GM12891 (cell line): Measurements from ENCODE around the gene PPP1R12A.

Source experiments
- POLR2A ChIP-seq: IDR thresholded peaks from 2 replicates; pipeline ENCODE4 v1.6.1; 2011; ENCODE audit warnings: low read depth, low read length, control low read depth
- POLR2AphosphoS5 ChIP-seq: IDR thresholded peaks from 2 replicates; pipeline ENCODE4 v1.6.1; 2011; ENCODE audit warnings: low read depth, low read length, control low read depth
- TAF1 ChIP-seq: IDR thresholded peaks from 2 replicates; pipeline ENCODE4 v1.6.1; 2011; ENCODE audit warnings: low read depth, low read length, control low read depth

DNA sequence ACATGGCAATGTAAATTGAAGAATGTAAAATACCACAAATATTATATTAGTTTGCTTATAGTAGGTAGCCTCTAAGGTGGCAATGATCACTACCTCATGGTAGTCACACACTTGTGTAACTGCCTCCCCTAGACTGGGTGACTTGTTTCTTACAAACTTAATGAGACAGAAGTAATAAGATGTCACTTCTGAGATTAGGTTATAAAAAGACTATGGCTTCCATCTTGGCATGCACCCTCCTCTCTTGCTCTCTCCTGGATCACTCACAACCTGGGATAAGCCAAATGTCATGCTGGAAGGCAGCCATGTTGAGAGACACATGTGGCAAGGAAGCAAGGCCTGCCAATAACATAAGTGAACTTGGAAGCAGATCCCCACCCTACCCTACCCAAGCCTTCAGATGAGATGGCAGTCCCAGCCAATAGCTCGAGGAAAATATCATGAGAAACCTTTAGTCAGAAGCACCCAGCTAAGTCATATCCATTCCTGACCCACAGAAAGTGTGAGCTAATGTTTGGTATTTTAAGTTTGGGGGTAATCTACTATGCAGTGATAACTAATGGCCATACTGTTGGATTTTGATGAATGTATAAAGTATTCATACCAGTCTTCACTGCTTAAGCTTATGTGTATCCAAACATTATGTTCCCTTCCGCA, 43.3 kb downstream of the PPP1R12A start:
- TF ChIP-seq TAF1 (no peak), POLR2AphosphoS5 (no peak), POLR2A (no peak)
